GM18867 (cell line): Measurements from ENCODE around the gene SRR.
"Not testable (repeated sequence)": the region's sequence is repeated elsewhere in the genome, so short reads cannot be mapped to it uniquely, and the experiment has no call there.

Experiments used
- ATAC-seq: cut with Tn5 transposase; IDR thresholded peaks from one replicate; pipeline ENCODE4 v1.9.1; 2021; ENCODE audit warnings: mild to moderate bottlenecking, moderate library complexity; ENCODE audit not compliant: unreplicated experiment

Gene SRR

DNA sequence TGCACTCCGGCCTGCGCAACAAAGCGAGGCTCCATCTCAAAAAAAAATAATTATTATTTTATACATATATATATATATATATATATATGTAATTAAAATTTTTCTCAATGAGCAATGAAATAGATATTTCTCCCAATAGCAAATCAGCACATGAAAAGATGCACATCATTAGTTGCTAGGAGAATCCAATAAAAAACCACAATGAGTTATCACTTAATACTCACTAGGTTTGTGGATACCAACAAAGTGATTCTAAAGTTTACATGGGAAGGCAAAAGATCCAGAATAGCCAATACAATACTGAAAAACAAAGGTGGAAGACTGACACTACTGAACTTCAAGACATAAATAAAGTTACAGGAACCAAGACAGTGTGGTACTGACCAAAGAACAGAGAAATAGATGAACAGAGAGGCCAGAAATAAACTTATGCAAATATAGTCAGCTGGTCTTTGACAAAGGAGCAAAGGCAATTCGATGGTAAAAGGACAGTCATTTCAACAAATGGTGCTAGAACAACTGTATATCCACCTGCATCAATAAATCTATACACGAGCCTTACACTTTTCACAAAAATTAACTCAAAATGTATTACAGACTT is 13.8 kb upstream of the SRR start:
- ATAC-seq = peak; percentile 69

DNA sequence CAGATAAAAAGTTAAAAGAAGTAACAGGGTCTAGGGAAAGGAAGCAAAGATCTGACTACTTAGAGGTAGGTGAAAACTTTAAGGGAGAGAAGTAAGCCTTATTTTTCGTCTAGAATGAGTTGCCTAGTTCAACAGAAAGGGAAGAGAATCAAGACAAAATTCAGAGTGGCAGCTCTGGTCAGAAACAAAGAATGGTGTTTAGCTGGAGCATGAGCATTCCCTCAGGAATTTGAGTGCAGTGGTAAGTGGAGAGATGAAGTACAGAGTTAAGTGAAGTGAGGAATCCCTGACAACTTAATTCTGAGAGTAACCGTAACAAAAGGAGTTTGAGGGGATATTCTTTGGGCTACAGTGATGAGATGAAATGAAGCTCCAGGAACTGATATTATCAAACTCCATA is 11.7 kb upstream of the SRR start:
- no peak for ATAC-seq

DNA sequence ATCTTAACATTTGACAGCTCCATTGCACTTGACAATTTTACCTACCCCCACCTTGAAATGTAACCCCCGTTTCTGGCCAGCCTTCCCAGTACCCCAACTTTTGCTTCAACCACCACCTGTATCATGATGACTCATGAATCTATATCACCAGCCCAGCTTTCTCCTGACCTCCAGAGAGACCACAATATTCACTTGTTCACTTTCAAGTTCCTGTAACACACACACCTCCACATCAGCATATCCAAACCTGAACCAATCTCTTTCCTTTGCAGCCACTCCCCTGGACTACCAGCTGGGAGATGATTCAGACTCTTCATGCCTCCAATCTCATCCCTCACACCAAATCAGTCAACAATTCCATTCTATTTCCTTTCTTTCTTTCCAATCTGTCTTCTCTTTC is 8.2 kb upstream of the SRR start:
- ATAC-seq = no peak

DNA sequence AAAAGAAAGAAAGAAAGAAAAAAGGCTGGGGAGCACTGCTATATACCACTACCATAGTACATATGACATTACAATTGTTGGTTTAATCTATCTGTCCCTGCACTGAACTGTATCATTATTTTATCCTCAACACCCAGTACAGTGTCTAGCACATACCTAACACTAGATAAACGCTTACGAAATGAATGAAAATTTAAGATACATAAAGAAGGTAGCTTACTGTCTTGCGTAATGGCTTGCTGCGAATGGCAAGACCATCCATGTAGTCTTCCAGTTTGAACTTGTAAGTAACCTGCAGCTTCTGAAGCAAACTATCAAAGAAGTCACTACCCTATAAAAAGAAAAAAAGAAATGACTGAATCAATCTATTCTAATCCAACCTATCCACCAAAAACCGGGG is 6.7 kb upstream of the SRR start:
- no peak for ATAC-seq

DNA sequence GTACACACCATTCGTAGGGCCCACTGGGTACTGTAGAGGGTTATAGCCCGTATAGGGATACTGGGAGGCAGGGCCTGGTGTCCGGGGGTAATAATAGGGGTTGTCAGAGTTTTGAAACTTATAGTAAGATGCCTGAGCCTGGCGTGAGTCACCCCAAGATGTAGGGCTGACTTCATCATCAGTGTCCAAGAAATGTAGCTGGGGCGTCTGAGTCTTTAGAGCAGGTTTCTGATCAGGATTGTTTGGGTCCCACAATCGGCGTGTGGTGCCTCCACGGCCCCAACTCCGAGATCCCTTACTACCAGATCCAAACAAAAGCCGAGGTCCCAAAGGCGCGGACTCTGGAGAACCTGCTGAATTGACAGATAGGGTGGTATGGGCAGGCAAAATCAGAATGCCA is 4.6 kb upstream of the SRR start:
- ATAC-seq = no peak

DNA sequence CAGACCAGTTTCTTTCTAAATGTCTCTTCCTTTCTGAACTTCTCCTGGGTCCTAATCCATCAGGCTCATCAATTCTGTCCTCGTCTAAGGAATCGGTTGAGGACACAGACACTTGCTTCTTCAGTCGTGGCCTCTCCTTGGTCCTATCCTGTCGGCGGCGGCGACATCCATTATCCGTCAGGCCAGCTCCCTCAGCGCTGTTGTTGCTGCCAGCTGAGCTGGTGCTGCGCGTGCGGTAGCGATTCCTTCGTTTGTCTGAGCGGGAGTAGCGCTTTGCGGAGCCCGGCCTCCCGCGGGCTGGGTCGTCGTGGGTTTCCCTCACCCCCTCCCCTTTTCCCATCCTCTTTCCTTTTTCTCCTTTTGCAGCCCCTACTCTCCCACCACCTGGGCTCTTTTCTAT is 4.0 kb upstream of the SRR start:
- no peak for ATAC-seq

DNA sequence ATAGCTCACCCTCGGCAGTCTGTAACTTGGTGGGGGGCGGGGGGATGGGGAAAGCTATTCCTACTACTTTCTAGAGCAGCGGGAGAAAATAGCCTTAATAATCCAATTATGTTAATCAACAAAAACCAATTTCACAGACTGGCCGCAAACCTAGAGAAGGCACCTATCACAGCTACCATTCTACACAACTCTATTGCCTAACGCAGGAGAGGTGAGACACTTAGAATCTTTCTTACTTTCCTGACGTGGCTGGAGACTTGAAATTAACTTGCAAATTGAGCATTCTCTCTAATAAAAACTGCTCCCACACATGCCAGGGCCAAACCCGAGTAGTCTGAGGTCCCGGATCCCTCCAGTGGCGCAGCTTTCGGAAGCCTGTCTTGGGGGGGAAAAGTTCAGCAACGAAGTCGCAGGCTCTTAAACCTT is 959 bp upstream of the SRR start:
- peak; percentile 3 for ATAC-seq

DNA sequence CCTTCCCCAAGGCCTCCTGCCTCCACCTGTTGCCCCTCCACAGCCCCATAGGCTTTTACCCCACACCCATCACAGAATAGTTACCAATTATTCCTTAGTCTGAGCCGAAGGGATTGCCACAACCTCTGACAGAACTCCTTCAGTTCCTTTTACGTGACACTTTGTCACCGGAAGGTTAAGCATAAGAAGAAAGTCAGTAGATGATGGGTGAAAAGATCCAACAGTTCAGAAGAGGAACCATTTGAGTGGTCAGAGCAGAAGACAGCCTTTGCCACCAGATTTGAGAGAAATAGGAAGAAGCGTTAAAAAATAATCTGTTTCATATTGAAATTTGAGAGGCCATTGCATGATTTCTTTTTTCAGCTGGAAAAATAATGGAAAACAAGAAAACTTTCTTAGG is 1.2 kb downstream of the SRR start:
- ATAC-seq = no peak

DNA sequence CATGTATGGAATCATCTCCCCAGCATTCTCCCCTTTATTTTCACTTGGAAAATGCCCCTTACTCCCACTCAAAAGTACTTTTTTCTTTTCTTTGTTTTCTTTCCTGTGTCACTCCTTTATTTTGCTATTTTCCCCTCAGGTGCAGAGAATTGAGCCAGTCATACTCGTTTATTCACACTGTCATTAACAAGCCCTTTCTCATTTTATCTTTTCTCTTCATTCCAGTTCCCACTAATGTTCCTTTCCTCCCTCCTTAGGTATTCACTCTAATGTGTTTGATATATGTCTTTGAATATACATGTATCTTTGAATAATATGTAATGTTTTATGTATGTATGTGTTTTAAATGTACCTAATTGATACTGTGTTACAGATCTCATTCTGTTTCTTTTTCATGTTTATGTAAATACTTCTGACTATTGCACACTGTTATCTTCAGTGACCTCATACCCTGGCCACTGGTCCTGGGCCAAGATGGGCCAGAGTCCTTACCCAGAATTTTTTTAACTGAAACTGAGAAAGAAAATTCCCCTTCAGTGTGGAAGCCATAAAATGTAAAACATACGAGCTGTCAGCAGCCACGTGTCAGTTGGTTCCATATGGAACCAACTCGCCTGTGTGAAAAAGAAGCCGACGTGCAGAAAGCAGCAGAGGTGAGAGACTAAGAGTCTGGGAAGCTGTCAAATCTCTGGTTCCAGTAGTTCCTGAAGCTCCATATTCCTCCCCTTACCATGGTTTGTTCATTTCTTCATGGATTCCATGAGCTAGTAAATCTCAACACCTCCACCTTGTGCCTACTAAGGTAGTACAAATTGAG is 5.8 kb downstream of the SRR start:
- no peak for ATAC-seq

DNA sequence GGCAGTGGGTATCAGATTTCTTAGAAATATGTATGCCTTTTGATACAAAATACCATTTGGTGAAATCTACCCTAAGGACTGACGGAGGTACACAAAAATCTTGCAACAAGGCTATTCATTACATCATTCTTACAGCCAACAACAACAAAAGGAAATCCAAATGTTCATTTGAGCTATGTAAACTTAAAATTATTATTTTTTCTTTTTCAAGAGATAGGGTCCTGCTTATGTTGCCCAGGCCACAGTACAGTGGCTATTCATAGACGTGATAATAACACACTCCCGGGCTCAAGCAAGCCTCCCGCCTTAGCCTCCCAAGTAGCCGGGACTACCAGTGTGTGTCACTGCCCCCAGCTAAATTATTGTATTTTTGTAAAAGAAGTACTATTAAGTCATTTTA is 9.0 kb downstream of the SRR start:
- no peak for ATAC-seq

DNA sequence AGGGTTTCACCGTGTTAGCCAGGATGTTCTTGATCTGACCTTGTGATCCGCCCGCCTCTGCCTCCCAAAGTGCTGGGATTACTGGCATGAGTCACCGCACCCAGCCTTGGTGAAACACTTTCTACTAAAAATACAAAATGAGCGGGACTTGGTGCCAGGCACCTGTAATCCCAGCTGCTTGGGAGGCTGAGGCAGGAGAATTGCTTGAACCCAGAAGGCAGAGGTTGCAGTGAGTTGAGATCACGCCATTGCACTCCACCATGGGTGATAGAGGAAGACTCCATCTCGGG is 13.1 kb downstream of the SRR start:
- not testable (repeated sequence) for ATAC-seq

DNA sequence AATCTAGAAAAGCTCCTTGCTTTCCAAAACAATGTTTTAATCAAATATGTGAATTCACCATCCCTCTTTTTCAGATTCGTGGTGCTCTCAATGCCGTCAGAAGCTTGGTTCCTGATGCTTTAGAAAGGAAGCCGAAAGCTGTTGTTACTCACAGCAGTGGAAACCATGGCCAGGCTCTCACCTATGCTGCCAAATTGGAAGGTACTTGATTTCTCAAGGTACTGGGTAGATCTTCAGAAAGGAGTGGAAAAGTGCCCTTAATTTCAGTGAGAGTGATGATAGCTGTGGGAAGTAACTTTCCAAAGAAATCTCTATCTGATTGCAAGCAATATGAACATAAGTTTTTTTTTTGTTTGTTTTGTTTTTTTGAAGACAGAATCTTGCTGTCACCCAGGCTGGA is 14.0 kb downstream of the SRR start:
- no peak for ATAC-seq

DNA sequence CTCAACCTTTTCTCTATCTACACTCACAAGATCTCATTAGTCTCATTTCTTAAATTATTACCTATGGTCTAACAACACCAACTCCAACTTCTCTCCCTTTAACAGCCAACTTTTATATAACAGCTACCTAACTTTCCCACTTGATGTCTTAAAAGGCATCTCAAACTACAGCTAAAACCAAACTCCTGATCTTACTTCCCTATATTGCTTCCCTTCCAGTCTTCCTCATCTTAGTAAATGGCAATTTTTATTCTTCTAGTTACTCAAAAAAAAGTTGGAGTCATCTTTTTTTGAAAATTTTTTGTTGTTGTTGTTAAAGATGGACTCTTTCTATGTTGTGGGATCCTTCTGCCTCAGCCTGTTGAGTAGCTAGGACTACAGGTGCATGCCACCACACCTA is 15.3 kb downstream of the SRR start:
- ATAC-seq = no peak

DNA sequence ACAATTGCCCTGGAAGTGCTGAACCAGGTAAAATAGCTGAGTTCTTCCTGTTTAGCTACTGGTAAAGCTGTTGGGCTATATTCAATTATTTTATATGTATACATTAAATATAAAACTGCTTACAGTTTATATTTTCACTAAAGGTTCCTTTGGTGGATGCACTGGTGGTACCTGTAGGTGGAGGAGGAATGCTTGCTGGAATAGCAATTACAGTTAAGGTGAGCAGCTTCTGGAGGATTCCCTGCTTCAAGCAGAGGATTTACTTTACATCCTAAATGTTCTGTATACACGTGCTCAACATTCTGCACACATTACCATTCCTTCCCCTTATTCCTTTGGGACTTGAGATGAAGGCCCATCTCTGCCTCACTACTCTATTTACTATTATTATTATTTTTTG is 17.6 kb downstream of the SRR start:
- ATAC-seq = no peak

DNA sequence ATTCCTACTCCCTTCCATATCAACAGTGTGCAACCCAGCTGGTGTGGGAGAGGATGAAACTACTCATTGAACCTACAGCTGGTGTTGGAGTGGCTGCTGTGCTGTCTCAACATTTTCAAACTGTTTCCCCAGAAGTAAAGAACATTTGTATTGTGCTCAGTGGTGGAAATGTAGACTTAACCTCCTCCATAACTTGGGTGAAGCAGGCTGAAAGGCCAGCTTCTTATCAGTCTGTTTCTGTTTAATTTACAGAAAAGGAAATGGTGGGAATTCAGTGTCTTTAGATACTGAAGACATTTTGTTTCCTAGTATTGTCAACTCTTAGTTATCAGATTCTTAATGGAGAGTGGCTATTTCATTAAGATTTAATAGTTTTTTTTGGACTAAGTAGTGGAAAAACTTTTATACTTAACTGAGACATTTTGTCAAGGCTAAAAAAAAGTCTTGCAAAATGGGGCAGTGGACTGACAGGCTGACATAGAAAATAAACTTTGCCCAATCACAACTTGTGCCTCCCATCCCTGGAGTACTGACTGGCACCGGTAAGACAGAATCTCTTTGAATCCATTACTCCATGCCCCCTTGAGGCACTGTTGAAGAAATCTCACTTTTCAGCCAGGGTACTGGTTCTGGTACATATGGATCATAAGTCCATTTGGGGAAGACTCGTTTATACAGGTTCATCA is 20.0 kb downstream of the SRR start:
- ATAC-seq = no peak

DNA sequence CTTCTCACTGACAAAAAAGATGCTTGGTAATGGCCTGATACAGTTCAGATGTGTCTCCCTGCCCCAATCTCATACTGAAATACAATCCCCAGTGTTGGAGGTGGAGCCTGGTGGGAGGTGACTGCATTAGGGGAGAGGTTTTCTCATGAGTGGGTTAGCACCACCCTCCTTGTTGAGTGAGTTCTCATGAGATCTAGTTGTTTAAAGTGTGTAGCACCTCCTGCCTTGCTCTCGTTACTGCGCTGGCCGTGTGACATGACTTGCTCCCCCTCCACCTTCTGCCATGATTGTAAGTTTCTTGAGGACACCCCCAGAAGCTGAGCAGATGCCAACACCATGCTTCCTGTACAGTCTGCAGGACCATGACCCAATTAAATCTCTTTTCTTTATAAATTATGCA is 27.6 kb downstream of the SRR start:
- ATAC-seq = no peak

DNA sequence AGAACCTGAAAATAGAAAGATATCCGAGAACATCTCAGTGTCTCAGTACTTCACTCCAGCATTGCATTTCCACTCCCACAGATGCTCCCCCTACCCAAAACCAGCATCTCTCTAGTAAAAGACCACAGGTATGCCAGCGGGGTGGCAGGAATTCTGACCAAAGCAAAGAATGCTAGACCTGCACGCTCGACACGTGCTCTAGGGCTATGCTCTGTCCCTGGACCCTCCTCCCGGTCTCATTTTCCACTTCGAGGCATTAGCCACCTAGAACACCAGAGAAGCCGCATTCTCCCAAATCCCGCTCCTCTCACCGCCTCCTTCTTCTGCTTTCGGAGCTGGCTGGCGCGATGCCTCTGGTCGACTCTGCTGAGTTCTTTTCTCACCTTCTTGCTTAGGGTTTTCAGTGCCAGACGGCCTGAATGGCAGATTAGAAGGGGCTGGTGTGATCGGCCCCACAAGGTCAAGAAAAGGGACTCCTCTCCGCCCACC is 32.0 kb downstream of the SRR start:
- ATAC-seq = no peak

DNA sequence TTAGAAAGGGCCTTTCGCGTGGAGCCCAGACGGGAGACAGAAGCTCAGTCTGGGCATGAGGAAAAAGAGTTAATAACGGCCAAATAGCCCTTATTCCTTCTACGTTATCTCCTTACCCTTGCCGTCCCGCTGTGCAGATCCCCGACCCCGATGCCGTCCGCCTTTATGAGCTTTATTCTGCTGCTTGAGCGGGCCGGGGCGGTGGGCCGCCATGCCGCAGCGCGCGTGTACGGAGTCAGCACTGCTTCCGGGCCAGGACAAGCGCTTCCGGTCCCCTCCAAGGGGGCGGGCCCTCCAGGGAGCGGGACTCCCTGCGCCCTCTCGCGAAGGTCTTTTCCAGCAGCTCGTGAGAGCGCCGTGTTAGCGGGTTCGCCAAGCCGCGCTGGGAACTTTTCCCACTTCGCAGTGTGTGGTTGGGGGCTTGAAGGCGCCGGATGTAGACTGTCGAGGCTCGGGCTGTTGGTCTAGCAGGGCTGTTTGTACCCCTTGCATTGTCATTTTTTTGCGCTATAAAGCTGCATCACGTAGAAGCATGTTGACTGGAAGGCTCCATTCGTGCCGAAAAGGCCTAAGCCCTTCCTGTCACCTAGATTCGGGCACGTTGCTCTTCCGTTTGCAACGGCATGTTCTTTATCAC is 32.6 kb downstream of the SRR start, which contains the start of gene TSR1:
TSR1 (minus strand) TSS at position 243 of the 637 bp plus-strand sequence; CDS start at position 213, 30 bp downstream.
- peak; percentile 79 for ATAC-seq

DNA sequence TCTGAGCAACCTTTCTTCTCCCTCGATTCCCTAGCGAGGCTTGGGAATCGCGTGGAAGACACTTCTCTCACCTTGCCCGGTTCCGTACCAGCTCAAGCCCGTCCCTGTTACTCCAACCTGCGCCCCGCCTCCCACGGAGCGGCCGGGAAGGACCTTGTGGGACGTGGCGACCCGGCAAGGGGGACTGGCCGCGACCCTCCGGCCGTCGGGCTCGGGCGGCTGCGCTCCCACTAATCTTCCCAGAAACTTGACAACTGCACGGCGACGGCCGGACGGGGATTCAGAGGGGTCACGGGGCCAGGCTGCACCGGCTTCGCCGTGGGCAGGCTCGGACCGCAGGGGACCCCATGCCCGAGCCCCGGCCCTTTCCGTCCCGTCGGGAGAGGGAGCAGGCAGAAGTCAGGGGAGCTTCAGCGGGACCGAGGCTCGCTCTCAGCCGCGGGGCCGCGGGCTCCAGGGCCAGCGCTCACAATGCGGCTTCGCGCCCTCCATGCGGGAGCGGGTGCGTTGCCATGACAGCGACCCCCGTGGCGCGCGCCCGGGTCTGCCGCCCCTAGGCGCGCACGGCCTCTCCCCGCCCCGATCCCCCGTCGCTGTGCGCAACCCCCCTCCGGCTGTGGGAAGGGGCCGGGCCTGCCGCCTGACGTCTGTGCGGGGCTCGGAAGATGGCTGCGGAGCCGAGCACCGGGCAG is 33.2 kb downstream of the SRR start, which contains the start of gene SGSM2:
SGSM2 (plus strand) TSS at position 650 of the 692 bp plus-strand sequence. CDS start 188 bp downstream, outside the sequence.
- ATAC-seq = peak; percentile 29

DNA sequence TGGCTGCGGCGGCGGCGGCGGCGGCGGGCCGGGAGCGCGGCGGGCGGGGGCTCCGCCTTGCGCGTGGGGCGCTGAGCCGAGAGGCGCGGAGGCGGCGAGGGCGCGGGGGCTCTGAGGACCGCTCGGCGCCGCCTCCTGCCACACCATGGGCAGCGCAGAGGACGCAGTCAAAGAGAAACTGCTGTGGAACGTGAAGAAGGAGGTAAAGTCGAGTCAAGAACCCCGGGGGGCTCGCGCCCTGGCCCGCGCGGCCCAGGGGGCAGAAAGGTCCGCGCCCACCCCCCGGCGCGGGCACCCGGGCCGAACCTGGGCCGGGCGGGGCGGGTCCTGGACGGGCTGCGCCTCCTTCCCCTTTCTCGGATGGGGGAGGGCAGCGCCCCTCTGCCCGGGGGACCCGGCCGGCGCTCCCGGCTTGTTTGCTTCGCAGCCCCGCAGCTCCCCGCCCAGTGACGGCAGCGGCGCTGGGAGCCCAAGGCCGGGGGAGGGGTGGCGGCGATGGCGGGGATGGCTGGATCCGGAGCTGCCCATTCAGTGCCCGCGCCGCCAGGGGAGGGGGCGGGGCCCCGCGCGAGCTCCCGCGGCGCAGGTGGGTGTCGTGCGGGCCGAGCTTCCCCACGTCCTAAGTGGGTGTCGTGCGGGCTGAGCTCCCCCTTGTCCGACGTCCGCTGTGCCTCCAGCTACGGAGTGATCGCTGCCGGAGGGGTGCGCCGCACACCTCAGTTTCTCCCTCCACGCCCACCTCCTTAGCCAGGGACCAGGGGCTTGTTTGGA is 34.0 kb downstream of the SRR start:
- peak; percentile 20 for ATAC-seq
